T-helper 22 cell (primary cell): ENCODE data around the gene IRF7.
A peak's percentile ranks its signal among the peaks of the same experiment; 100 is the strongest.
"Not testable (repeated sequence)": the region's sequence is repeated elsewhere in the genome, so short reads cannot be mapped to it uniquely, and the experiment has no call there.

Experiments
- DNase-seq: peaks from one replicate; pipeline ENCODE4 v3.0.0-alpha.2; 2020; ENCODE audit warnings: low read depth

The IRF7 gene

GRCh38 chr11:615504-616319 is at the start of gene IRF7:
TSS of gene IRF7 (minus strand) at chr11:615950. CDS start at chr11:615364, 586 bp downstream.
- DNase-seq = peak; percentile 85

- DNase-seq = no peak
These were observed 49.4 kb upstream of the IRF7 start for GRCh38 chr11:665062-665703.

- no peak for DNase-seq
These were observed 47.0 kb upstream of the IRF7 start for GRCh38 chr11:662689-663274.

- DNase-seq = no peak
These were observed 45.1 kb upstream of the IRF7 start for GRCh38 chr11:660681-661444.

- no peak for DNase-seq
These were observed 44.5 kb upstream of the IRF7 start for GRCh38 chr11:660281-660680.

- no peak for DNase-seq
These were observed 43.9 kb upstream of the IRF7 start for GRCh38 chr11:659532-660085.

- no peak for DNase-seq
These were observed 42.0 kb upstream of the IRF7 start for GRCh38 chr11:657691-658126.

- DNase-seq = no peak
These were observed 41.1 kb upstream of the IRF7 start for GRCh38 chr11:656866-657265.

GRCh38 chr11:656426-656825 is 40.7 kb upstream of the IRF7 start:
- DNase-seq = no peak

- no peak for DNase-seq
These were observed 39.4 kb upstream of the IRF7 start for GRCh38 chr11:655036-655726.

- DNase-seq = not testable (repeated sequence)
These were observed 38.7 kb upstream of the IRF7 start for GRCh38 chr11:654444-654843.

GRCh38 chr11:653837-654236 is 38.1 kb upstream of the IRF7 start:
- DNase-seq = no peak

GRCh38 chr11:653136-653535 is 37.4 kb upstream of the IRF7 start:
- DNase-seq = not testable (repeated sequence)

- no peak for DNase-seq
These were observed 34.7 kb upstream of the IRF7 start for GRCh38 chr11:650482-650881.

GRCh38 chr11:647672-648158 is 32.0 kb upstream of the IRF7 start:
- DNase-seq = not testable (repeated sequence)

- DNase-seq = no peak
These were observed 30.5 kb upstream of the IRF7 start for GRCh38 chr11:646214-646613.

GRCh38 chr11:645536-645935 is 29.8 kb upstream of the IRF7 start:
- DNase-seq = no peak

GRCh38 chr11:643849-644738 is 28.3 kb upstream of the IRF7 start:
- DNase-seq = no peak

- no peak for DNase-seq
These were observed 27.6 kb upstream of the IRF7 start for GRCh38 chr11:643366-643765.

- DNase-seq = no peak
These were observed 26.1 kb upstream of the IRF7 start for GRCh38 chr11:641806-642370.
